A549 (cell line): ENCODE results near the gene INPPL1.

Experiments
- CBX2 ChIP-seq: fragments of 200-600 bp; sonication (generic); IDR thresholded peaks from 2 replicates; pipeline ENCODE4 v1.6.1; 2016; ENCODE audit warnings: low read depth, mild to moderate bottlenecking, borderline replicate concordance
- CEBPB ChIP-seq, 2 experiments: fragments of >200 bp in 1 of 2; sonication (Bioruptor Twin) in 1 of 2; formaldehyde crosslinking in 1 of 2; IDR thresholded peaks; 2 replicates each; pipeline ENCODE4 v1.6.1; 2012 to 2016
- POLR2A ChIP-seq: IDR thresholded peaks from 2 replicates; pipeline ENCODE4 v1.6.1; 2012; ENCODE audit warnings: mild to moderate bottlenecking, low read length
- TF ChIP-seq, protein P1 (sequence below): fragments of >200 bp; sonication (Bioruptor Twin); formaldehyde crosslinking; IDR thresholded peaks from 3 replicates; pipeline ENCODE4 v1.5.1; 2016

DNA sequence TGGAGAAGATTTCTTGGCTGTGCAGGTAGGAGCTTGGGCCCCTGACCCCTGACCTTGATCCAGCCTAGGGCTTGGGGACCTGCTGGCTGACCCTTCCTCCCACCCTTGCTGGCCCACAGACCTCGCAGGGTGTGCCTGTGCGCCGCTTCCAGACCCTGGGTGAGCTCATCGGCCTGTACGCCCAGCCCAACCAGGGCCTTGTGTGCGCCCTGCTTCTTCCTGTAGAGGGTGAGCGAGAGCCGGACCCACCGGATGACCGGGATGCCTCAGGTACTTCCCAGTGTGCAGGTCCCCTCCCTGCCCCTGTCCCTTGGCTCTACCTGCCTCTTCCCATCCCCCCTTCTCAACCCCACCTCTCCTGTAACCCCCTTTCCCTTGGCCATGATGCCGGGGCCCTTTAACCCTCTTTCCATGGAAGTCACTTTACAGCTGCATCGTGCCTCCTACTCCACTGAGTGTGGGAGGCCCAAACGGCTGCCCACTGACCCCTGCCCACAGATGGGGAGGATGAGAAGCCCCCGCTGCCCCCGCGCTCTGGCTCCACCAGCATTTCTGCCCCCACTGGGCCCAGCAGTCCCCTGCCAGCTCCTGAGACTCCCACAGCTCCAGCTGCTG lies 3.8 kb downstream of the INPPL1 start:
- TF ChIP-seq, protein P1, sequence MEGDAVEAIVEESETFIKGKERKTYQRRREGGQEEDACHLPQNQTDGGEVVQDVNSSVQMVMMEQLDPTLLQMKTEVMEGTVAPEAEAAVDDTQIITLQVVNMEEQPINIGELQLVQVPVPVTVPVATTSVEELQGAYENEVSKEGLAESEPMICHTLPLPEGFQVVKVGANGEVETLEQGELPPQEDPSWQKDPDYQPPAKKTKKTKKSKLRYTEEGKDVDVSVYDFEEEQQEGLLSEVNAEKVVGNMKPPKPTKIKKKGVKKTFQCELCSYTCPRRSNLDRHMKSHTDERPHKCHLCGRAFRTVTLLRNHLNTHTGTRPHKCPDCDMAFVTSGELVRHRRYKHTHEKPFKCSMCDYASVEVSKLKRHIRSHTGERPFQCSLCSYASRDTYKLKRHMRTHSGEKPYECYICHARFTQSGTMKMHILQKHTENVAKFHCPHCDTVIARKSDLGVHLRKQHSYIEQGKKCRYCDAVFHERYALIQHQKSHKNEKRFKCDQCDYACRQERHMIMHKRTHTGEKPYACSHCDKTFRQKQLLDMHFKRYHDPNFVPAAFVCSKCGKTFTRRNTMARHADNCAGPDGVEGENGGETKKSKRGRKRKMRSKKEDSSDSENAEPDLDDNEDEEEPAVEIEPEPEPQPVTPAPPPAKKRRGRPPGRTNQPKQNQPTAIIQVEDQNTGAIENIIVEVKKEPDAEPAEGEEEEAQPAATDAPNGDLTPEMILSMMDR = no peak
- TF ChIP-seq POLR2A (no peak), CEBPB (IDR thresholded peaks at IDR 0.05) (no peak), CBX2 (no peak)
